ENCODE data around the gene CHSY3.

CHSY3 gene

GRCh38 chr5:129960831-129961230 is 56.6 kb downstream of the CHSY3 start:
- H3K27me3 ChIP-seq (ENCODE audit: control insufficient read depth, insufficient read depth, low read length), result no peaks in the 10 kb centered on the region
- no peak overlapping the region for H3K27ac ChIP-seq (ENCODE audit: low read depth, low read length)
- no peak overlapping the region for H3K9ac ChIP-seq (ENCODE audit: low read length)
- H3K4me1 ChIP-seq (ENCODE audit: control insufficient read depth, insufficient read depth, low read length), result no peaks in the 10 kb centered on the region
- no peak overlapping the region for H3K4me3 ChIP-seq (ENCODE audit: low read length)
- H3K36me3 ChIP-seq (ENCODE audit: control insufficient read depth, insufficient read depth, low read length), result no peaks in the 10 kb centered on the region

- Histone ChIP-seq H3K4me3 (ENCODE audit: low read length) (no peak overlapping the region), H3K9ac (ENCODE audit: low read length) (no peak overlapping the region), H3K36me3 (ENCODE audit: control insufficient read depth, insufficient read depth, low read length) (no peaks in the 10 kb centered on the region), H3K27ac (ENCODE audit: low read depth, low read length) (no peak overlapping the region), H3K27me3 (ENCODE audit: control insufficient read depth, insufficient read depth, low read length) (no peaks in the 10 kb centered on the region), H3K4me1 (ENCODE audit: control insufficient read depth, insufficient read depth, low read length) (no peaks in the 10 kb centered on the region)
These were observed 58.2 kb downstream of the CHSY3 start for GRCh38 chr5:129962506-129962905.

GRCh38 chr5:129963359-129963758 is 59.1 kb downstream of the CHSY3 start:
- H3K4me3 ChIP-seq (ENCODE audit: low read length), result no peak overlapping the region
- H3K4me1 ChIP-seq (ENCODE audit: control insufficient read depth, insufficient read depth, low read length), result no peaks in the 10 kb centered on the region
- H3K9ac ChIP-seq (ENCODE audit: low read length), result no peak overlapping the region
- no peak overlapping the region for H3K27ac ChIP-seq (ENCODE audit: low read depth, low read length)
- H3K27me3 ChIP-seq (ENCODE audit: control insufficient read depth, insufficient read depth, low read length), result no peaks in the 10 kb centered on the region
- no peaks in the 10 kb centered on the region for H3K36me3 ChIP-seq (ENCODE audit: control insufficient read depth, insufficient read depth, low read length)

GRCh38 chr5:129966071-129966470 is 61.8 kb downstream of the CHSY3 start:
- H3K4me1 ChIP-seq (ENCODE audit: control insufficient read depth, insufficient read depth, low read length), result no peaks in the 10 kb centered on the region
- H3K36me3 ChIP-seq (ENCODE audit: control insufficient read depth, insufficient read depth, low read length), result no peaks in the 10 kb centered on the region
- no peaks in the 10 kb centered on the region for H3K27me3 ChIP-seq (ENCODE audit: control insufficient read depth, insufficient read depth, low read length)
- no peak overlapping the region for H3K9ac ChIP-seq (ENCODE audit: low read length)
- no peak overlapping the region for H3K4me3 ChIP-seq (ENCODE audit: low read length)
- H3K27ac ChIP-seq (ENCODE audit: low read depth, low read length), result no peak overlapping the region

GRCh38 chr5:129971714-129972113 is 67.4 kb downstream of the CHSY3 start:
- H3K36me3 ChIP-seq (ENCODE audit: control insufficient read depth, insufficient read depth, low read length), result no peaks in the 10 kb centered on the region
- H3K27ac ChIP-seq (ENCODE audit: low read depth, low read length), result no peak overlapping the region
- no peak overlapping the region for H3K4me3 ChIP-seq (ENCODE audit: low read length)
- H3K9ac ChIP-seq (ENCODE audit: low read length), result no peak overlapping the region
- H3K27me3 ChIP-seq (ENCODE audit: control insufficient read depth, insufficient read depth, low read length), result no peaks in the 10 kb centered on the region
- no peaks in the 10 kb centered on the region for H3K4me1 ChIP-seq (ENCODE audit: control insufficient read depth, insufficient read depth, low read length)

GRCh38 chr5:129972465-129973141 is 68.3 kb downstream of the CHSY3 start:
- Histone ChIP-seq H3K27me3 (ENCODE audit: control insufficient read depth, insufficient read depth, low read length) (no peaks in the 10 kb centered on the region), H3K4me3 (ENCODE audit: low read length) (no peak overlapping the region), H3K4me1 (ENCODE audit: control insufficient read depth, insufficient read depth, low read length) (no peaks in the 10 kb centered on the region), H3K9ac (ENCODE audit: low read length) (no peak overlapping the region), H3K36me3 (ENCODE audit: control insufficient read depth, insufficient read depth, low read length) (no peaks in the 10 kb centered on the region), H3K27ac (ENCODE audit: low read depth, low read length) (no peak overlapping the region)

- H3K4me3 ChIP-seq (ENCODE audit: low read length), result no peak overlapping the region
- no peaks in the 10 kb centered on the region for H3K4me1 ChIP-seq (ENCODE audit: control insufficient read depth, insufficient read depth, low read length)
- H3K27me3 ChIP-seq (ENCODE audit: control insufficient read depth, insufficient read depth, low read length), result no peaks in the 10 kb centered on the region
- H3K9ac ChIP-seq (ENCODE audit: low read length), result no peak overlapping the region
- H3K27ac ChIP-seq (ENCODE audit: low read depth, low read length), result no peak overlapping the region
- no peaks in the 10 kb centered on the region for H3K36me3 ChIP-seq (ENCODE audit: control insufficient read depth, insufficient read depth, low read length)
These were observed 69.6 kb downstream of the CHSY3 start for GRCh38 chr5:129973716-129974426.

- Histone ChIP-seq H3K4me1 (ENCODE audit: control insufficient read depth, insufficient read depth, low read length) (no peaks in the 10 kb centered on the region), H3K27me3 (ENCODE audit: control insufficient read depth, insufficient read depth, low read length) (no peaks in the 10 kb centered on the region), H3K36me3 (ENCODE audit: control insufficient read depth, insufficient read depth, low read length) (no peaks in the 10 kb centered on the region), H3K9ac (ENCODE audit: low read length) (no peak overlapping the region), H3K27ac (ENCODE audit: low read depth, low read length) (no peak overlapping the region), H3K4me3 (ENCODE audit: low read length) (no peak overlapping the region)
These were observed 73.5 kb downstream of the CHSY3 start for GRCh38 chr5:129977810-129978209.

GRCh38 chr5:129978270-129978669 is 74.0 kb downstream of the CHSY3 start:
- Histone ChIP-seq H3K27ac (ENCODE audit: low read depth, low read length) (no peak overlapping the region), H3K4me3 (ENCODE audit: low read length) (no peak overlapping the region), H3K4me1 (ENCODE audit: control insufficient read depth, insufficient read depth, low read length) (no peaks in the 10 kb centered on the region), H3K9ac (ENCODE audit: low read length) (no peak overlapping the region), H3K36me3 (ENCODE audit: control insufficient read depth, insufficient read depth, low read length) (no peaks in the 10 kb centered on the region), H3K27me3 (ENCODE audit: control insufficient read depth, insufficient read depth, low read length) (no peaks in the 10 kb centered on the region)

GRCh38 chr5:129988453-129988852 is 84.2 kb downstream of the CHSY3 start:
- no peaks in the 10 kb centered on the region for H3K27me3 ChIP-seq (ENCODE audit: control insufficient read depth, insufficient read depth, low read length)
- H3K27ac ChIP-seq (ENCODE audit: low read depth, low read length), result no peak overlapping the region
- H3K4me1 ChIP-seq (ENCODE audit: control insufficient read depth, insufficient read depth, low read length), result no peaks in the 10 kb centered on the region
- no peak overlapping the region for H3K4me3 ChIP-seq (ENCODE audit: low read length)
- H3K9ac ChIP-seq (ENCODE audit: low read length), result no peak overlapping the region
- no peaks in the 10 kb centered on the region for H3K36me3 ChIP-seq (ENCODE audit: control insufficient read depth, insufficient read depth, low read length)

GRCh38 chr5:129991780-129992179 is 87.5 kb downstream of the CHSY3 start:
- Histone ChIP-seq H3K4me3 (ENCODE audit: low read length) (no peak overlapping the region), H3K36me3 (ENCODE audit: control insufficient read depth, insufficient read depth, low read length) (no peaks in the 10 kb centered on the region), H3K4me1 (ENCODE audit: control insufficient read depth, insufficient read depth, low read length) (no peaks in the 10 kb centered on the region), H3K9ac (ENCODE audit: low read length) (no peak overlapping the region), H3K27ac (ENCODE audit: low read depth, low read length) (no peak overlapping the region), H3K27me3 (ENCODE audit: control insufficient read depth, insufficient read depth, low read length) (no peaks in the 10 kb centered on the region)

GRCh38 chr5:129996896-129997295 is 92.6 kb downstream of the CHSY3 start:
- no peaks in the 10 kb centered on the region for H3K36me3 ChIP-seq (ENCODE audit: control insufficient read depth, insufficient read depth, low read length)
- no peak overlapping the region for H3K9ac ChIP-seq (ENCODE audit: low read length)

GRCh38 chr5:130000460-130000859 is 96.2 kb downstream of the CHSY3 start:
- Histone ChIP-seq H3K4me3 (ENCODE audit: low read length) (no peak overlapping the region), H3K4me1 (ENCODE audit: control insufficient read depth, insufficient read depth, low read length) (no peaks in the 10 kb centered on the region), H3K27ac (ENCODE audit: low read depth, low read length) (no peak overlapping the region), H3K27me3 (ENCODE audit: control insufficient read depth, insufficient read depth, low read length) (no peaks in the 10 kb centered on the region), H3K9ac (ENCODE audit: low read length) (no peak overlapping the region), H3K36me3 (ENCODE audit: control insufficient read depth, insufficient read depth, low read length) (no peaks in the 10 kb centered on the region)

More at GRCh38 chr5:129996896-129997295, 92.6 kb downstream of the CHSY3 start:
- no peak overlapping the region for H3K27ac ChIP-seq (ENCODE audit: low read depth, low read length)
- H3K4me3 ChIP-seq (ENCODE audit: low read length), result no peak overlapping the region
- H3K4me1 ChIP-seq (ENCODE audit: control insufficient read depth, insufficient read depth, low read length), result no peaks in the 10 kb centered on the region
- no peaks in the 10 kb centered on the region for H3K27me3 ChIP-seq (ENCODE audit: control insufficient read depth, insufficient read depth, low read length)

Measured in rectal smooth muscle tissue (tissue), 1 donor.